HG02642 (cell line): ENCODE measurements around the gene STRA6.

ENCODE experiments used
- ATAC-seq: cut with Tn5 transposase; IDR thresholded peaks from one replicate; pipeline ENCODE4 v1.9.1; 2021; ENCODE audit warnings: mild to moderate bottlenecking; ENCODE audit not compliant: unreplicated experiment, poor library complexity

The STRA6 gene

DNA sequence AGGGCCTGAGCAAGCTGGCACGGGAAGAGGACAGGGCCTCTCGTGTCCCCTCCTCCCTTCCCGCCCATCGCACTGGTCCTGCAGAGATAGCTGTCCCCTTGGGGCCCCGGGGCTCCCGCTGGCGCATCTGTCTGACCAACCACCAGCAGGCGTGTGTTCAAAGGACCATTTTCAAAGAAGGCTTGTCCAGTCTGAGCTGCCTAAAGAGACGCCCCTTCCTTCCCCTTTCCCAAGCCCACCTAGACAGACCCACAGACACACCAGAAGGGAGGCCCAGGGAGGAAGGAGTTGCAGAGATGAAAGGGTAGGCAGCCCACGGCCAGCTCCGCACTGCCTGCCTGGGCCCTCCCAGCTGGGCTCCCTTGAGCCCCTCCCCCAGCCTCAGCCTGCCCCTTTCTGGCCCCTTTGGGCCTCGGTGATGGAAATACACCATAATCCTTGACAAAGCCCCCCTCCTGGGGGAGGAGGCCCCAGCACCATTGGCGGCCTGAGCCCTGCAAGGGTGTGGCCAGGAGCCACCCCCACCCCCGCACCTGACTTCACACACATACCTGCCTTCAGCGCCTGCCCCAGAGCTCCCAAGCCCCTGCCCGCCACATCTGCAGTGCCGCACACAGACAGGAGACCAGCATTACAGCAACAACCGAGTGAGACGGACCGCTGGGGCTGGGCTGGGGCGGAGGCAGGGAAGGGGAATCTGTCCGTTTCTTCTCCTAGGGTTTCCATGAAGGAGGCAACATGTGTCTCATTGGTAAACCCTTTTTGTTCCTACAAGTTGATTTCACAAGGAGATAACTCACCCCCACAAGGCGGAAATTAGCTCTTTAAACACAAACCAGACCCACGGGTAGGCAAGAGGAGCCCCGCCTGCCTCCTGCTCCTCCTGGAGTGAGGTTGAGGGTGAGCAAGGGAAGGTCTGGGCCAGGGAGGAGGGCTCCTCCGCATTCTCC lies at the start of gene STRA6:
TSS of gene STRA6 (minus strand) at position 336 of the 950 bp plus-strand sequence. CDS start 520 bp downstream, outside the sequence.
- ATAC-seq = no peak

- ATAC-seq = no peak
Observed at GRCh38 chr15:74252291-74252690, 49.7 kb upstream of the STRA6 start.

DNA sequence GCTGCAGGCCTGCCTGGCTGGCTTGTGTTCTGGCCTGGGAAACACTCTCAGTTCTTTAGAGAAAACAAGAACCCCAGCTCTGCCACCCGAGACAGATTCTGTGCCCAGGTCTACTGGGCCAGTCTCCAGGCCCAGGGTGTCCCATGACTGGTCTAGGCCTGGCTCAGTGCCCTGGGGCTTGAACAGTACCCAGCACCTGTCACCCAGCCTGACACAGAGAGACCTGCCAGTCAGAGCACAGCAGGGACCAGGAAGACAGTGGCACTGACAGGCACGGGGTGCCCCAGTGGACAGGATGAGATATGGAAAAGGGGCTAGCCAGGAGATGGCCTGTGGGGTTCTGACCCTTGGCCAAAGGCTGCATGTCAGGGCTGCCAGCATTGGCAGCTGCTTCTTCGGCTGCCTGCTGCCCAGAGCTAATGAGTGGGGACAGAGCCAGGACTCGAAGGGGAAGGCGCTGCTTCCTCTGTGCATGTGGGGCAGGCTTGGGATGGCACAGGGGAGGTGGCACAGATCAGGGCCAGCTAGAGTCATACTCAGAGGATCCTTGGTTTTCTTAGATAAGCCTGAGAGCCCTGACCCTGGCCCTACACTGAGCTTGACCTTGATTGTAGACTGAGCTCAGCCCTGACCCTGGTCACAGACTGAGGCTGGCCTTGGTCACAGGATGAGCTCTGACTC lies 48.7 kb upstream of the STRA6 start:
- no peak for ATAC-seq

GRCh38 chr15:74250266-74250665 lies 47.7 kb upstream of the STRA6 start:
- no peak for ATAC-seq

- no peak for ATAC-seq
Observed at GRCh38 chr15:74245342-74245931, 42.9 kb upstream of the STRA6 start.

DNA sequence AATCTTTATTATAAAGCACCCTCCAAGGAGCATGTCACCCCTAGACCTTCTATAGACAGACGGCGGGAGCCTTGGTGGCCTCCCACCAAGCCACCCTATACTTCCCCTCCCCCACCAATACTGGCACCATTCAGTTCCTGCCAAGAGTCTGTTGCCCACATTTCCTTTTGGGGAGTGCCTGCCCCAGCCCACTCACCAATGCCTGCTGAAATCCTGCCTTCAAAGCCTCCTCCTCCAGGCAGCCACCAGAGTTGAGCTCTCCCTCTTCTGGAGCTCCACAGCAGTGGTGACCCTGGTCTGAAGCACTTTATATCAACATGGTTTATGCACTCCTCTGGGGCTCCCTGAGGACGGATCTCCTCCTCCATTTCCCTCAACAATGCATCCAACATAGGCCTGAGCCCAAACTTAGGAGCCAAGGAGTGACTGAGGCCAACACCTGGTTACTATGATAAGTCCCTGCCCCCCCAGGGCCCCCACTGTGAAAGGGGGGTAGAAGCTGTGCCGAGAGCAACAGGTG lies 42.3 kb upstream of the STRA6 start:
- ATAC-seq = no peak

DNA sequence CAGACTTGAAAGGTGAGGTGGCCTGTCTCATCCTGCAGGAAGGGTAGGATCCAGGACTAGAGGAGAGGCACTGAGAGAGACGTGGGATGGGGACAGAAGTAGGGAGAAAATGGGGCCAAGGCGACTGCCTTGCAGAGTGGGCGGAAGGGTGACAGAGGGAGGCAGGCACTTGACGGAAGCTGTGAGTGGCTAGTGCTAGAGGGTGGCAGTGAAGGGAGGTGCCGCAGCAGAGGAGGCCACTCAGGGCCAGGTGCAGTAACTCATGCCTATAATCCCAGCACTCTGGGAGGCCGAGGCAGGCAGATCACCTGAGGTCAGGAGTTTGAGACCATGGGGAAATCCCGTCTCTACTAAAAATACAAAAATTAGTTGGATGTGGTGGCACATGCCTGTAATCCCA lies 40.8 kb upstream of the STRA6 start:
- no peak for ATAC-seq

- ATAC-seq = no peak
Observed at GRCh38 chr15:74242441-74243185, 40.0 kb upstream of the STRA6 start.

DNA sequence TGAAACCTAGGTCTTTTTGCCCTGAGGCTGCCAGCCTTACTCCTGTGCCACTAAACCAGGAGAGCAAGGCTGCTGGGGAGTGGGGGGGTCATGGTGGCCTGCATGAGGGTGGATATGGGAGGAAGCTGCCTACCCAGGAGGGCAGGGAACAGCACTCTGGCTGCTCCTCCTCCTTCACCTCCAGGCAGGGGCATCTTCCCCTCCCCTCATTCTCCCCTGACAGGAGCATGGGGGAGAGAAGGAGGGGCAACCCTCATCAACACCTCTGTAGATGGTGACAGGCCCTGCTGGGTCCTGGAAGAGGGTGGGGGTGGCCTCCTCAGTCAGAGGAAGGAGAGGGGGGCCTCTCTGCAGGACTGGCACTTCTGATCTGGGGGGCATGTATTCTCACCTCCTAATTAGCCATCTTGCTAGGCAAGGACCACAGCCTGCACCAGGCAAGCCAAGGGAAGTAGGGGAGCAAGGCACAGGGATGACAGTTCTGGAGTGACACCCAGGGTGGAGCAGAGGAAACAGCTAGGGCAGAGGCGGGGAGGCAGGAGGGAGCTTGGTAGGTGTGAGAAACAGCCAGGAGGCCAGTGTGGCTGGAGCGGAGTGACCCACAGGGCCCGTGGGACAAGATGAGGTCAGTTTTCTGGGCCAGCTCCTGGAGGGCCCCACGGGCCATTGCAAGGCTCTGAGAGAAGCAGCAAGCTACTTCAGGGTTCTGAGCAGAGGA lies 38.5 kb upstream of the STRA6 start:
- ATAC-seq = no peak

GRCh38 chr15:74240002-74240568 lies 37.5 kb upstream of the STRA6 start:
- ATAC-seq = no peak

DNA sequence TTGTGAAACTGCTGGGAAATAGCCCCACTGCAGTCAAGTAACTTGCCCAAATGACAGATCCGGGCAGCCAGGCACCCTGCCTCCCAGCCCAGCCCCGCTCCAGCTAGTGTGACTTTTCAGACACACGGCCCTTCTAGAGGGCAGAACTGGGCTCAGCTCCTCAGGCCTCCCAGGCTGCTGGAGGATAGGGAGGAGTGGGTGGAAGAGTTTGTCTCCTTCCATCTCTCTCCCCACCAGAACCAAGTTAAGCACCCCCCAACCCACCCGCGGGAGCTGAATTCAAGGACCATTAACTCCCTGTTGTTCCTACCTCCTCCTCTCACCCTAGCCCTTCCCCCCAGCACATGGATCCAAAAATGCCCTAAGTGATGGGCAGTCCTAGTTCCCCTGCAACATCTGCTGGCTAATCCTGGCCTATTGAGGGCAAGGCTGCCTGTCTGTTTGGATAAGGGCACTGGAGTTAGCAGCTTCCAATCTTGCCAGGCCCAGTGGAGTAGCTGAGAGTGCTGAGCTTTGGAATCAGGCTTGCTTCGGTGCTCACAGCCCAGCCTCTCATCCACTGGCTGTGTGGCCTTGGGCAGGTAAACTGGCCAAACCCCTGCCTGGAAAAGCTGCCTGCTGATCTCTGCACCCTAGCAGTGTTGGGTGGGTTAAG lies 36.6 kb upstream of the STRA6 start:
- ATAC-seq = no peak

- no peak for ATAC-seq
Observed at GRCh38 chr15:74235962-74236361, 33.4 kb upstream of the STRA6 start, which contains the start of gene CCDC33. Gene CCDC33, plus strand, starts transcription at chr15:74236326. Its CDS starts 394 bp downstream, at chr15:74236720.

DNA sequence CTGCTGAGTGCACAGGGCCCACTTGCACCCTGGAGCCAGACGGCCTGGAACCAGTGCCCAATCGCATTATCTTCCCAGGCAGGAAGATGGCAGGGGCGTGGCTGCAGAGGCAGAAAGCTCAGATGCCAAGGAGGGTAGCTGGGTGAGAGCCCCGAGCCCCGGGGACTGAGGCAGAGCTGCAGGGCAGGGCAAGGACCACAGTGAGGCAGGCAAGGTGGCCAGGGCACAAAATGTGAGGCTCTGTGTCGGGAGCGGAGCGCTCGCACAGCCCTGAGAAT lies 31.9 kb upstream of the STRA6 start:
- no peak for ATAC-seq

DNA sequence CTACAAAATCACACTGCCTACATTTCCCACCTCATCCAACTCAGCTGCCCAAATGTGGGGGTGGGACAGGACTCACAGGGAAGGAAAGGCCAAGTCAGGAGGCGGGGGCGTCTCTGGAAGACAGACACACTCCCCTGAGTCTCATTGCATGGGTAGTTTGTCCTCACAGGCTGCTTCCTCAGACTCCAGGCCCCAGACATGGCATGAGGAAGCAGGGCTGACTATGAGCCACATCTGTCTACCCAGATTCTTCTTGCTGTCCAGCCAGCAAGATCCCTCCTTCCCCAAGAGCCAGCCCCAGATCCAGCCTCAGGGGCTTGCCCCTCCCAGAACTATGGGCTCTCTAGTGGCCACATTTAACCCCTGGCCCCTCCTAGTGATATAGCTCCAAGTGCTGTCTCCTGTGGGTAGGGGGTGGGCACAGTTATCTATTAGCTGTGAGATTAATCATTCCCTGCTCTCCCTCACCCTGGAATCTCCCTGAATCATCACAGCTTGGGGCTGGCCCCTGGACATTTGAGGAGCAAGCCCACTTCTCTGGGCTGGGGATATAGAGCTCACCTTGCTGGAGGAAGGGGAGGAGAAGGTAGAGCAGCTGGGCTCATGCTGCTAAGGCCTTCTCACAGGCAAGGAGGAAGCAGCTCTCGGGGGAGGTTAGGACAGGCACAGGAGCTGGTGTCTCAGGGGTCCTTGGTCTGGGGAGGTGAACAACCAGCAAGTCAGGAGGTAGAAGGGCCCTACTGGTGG lies 31.4 kb upstream of the STRA6 start:
- no peak for ATAC-seq

GRCh38 chr15:74233373-74233772 lies 30.8 kb upstream of the STRA6 start:
- ATAC-seq = no peak

- no peak for ATAC-seq
Observed at GRCh38 chr15:74231475-74231874, 28.9 kb upstream of the STRA6 start.

GRCh38 chr15:74229686-74230085 lies 27.1 kb upstream of the STRA6 start:
- no peak for ATAC-seq

- ATAC-seq = no peak
Observed at GRCh38 chr15:74228723-74229081, 26.1 kb upstream of the STRA6 start.
